Lower lobe of right lung (tissue), 2 donors: ENCODE results near the gene C1QTNF9. TPM values are rescaled to one million over a fixed set of nuclear protein-coding genes. Genes with fewer than 3 reads are reported as not detected.
"Not testable (repeated sequence)": the region's sequence is repeated elsewhere in the genome, so short reads cannot be mapped to it uniquely, and the experiment has no call there.

ENCODE experiments used
- ATAC-seq, 2 donors: fragments of 200-7000 bp; cut with Tn5 transposase; one replicate each; pipeline ENCODE4 v1.9.1; 2020 to 2022; ENCODE audit warnings: mild to moderate bottlenecking in 2 of 2, moderate library complexity in 2 of 2
- DNase-seq: peaks from one replicate; pipeline ENCODE4 v3.0.0-alpha.2; 2020
- H3K27ac ChIP-seq: fragments of 200-600 bp; one replicate; pipeline ENCODE4 v1.8.0; 2022
- H3K27me3 ChIP-seq: fragments of 200-600 bp; one replicate; pipeline ENCODE4 v1.8.0; 2022; ENCODE audit warnings: low read depth
- H3K36me3 ChIP-seq: fragments of 200-600 bp; one replicate; pipeline ENCODE4 v1.8.0; 2022; ENCODE audit warnings: mild to moderate bottlenecking
- H3K4me1 ChIP-seq: fragments of 200-600 bp; one replicate; pipeline ENCODE4 v1.8.0; 2022
- H3K4me3 ChIP-seq: fragments of 200-600 bp; one replicate; pipeline ENCODE4 v1.8.0; 2022; ENCODE audit warnings: mild to moderate bottlenecking
- H3K9me3 ChIP-seq: fragments of 200-600 bp; one replicate; pipeline ENCODE4 v1.8.0; 2022
- intact Hi-C: fragments of 100-400 bp; cut with DNase I; formaldehyde crosslinking; loops from one replicate; pipeline ENCODE4 v1.11.0; 2022
- long read RNA-seq: library from polyadenylated mRNA; unstranded; transcript quantifications from one replicate; pipeline ENCODE4 v2.0.0, GENCODE V29; 2021
- total RNA-seq: library from RNA; stranded (reverse); fragmentation: NEBNext Ultra II Directional; extraction: Animal tissue kit (Norgen Biotek cat#: 25700); gene quantifications from one replicate; pipeline ENCODE4 v1.2.1, GENCODE V29; 2021
- TF ChIP-seq, protein P1 (sequence below): fragments of 200-600 bp; IDR thresholded peaks from one replicate; pipeline ENCODE4 v1.8.0; 2022; ENCODE audit warnings: antibody characterized with exemption, mild to moderate bottlenecking
- donor health status: DM: no; HTN: yes; CAD: no; lungs with severe emphysema.

Gene C1QTNF9, protein sequence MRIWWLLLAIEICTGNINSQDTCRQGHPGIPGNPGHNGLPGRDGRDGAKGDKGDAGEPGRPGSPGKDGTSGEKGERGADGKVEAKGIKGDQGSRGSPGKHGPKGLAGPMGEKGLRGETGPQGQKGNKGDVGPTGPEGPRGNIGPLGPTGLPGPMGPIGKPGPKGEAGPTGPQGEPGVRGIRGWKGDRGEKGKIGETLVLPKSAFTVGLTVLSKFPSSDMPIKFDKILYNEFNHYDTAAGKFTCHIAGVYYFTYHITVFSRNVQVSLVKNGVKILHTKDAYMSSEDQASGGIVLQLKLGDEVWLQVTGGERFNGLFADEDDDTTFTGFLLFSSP
- not detected for total RNA-seq
- long read RNA-seq: 0 reads

DNA sequence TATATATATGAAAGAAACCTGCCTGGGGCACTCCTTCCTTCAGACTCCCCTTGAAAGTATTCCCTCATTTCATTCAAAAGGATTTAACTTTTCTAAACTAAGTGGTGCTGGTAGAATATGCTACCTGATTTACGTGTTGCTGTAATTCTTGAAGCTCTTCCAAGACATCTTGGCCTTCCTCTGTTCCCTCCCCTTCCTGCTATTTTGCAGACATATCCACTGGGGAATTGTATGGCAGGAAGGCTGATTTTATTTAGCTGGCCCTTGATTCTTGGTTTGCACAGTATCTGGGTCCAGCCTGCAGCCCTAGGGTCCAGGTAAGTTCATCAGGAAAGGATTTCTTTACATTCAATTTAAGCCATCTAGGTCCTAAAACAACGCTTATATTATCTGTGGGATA lies at the start of gene C1QTNF9:
TSS of gene C1QTNF9 (plus strand) at position 281 of the 400 bp plus-strand sequence. CDS start 6,424 bp downstream, outside the sequence.
- intact Hi-C loops, H3K27me3 ChIP-seq, H3K27ac ChIP-seq, ATAC-seq, DNase-seq, H3K9me3 ChIP-seq, H3K4me3 ChIP-seq: not testable (repeated sequence)
- Histone ChIP-seq H3K36me3 (peaks cover 13% of the 10 kb centered on the region), H3K4me1 (peaks cover 23% of the 10 kb centered on the region)

DNA sequence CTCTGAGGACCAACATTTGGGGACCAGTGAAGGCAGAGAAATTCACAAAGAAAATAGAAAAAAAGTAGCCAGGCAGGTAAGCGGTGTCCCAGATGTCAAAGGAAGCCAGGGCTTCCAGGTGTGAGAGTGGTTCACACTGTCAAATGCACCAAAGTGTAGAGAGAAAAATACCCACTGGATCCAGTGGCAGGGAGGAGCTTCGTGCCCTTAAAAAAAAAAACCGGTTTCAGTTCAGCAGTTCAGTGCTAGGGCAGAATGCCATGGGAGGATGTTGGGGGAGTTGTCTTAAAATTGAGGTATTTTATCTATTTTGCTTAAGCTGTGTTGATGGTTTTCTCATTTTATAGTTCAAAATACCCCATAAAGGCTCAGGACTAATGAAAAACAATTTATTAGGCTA lies 47.8 kb upstream of the C1QTNF9 start:
- no peak for DNase-seq
- H3K9me3 ChIP-seq: no peaks in the 10 kb centered on the region
- ATAC-seq: no peak
- TF ChIP-seq, protein P1, sequence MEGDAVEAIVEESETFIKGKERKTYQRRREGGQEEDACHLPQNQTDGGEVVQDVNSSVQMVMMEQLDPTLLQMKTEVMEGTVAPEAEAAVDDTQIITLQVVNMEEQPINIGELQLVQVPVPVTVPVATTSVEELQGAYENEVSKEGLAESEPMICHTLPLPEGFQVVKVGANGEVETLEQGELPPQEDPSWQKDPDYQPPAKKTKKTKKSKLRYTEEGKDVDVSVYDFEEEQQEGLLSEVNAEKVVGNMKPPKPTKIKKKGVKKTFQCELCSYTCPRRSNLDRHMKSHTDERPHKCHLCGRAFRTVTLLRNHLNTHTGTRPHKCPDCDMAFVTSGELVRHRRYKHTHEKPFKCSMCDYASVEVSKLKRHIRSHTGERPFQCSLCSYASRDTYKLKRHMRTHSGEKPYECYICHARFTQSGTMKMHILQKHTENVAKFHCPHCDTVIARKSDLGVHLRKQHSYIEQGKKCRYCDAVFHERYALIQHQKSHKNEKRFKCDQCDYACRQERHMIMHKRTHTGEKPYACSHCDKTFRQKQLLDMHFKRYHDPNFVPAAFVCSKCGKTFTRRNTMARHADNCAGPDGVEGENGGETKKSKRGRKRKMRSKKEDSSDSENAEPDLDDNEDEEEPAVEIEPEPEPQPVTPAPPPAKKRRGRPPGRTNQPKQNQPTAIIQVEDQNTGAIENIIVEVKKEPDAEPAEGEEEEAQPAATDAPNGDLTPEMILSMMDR: no peak
- H3K36me3 ChIP-seq: no peaks in the 10 kb centered on the region
- no peak overlapping the region for H3K4me3 ChIP-seq
- H3K27ac ChIP-seq: no peak overlapping the region
- intact Hi-C loops: no loop called here
- H3K4me1 ChIP-seq: peaks cover 25% of the 10 kb centered on the region
- no peaks in the 10 kb centered on the region for H3K27me3 ChIP-seq

DNA sequence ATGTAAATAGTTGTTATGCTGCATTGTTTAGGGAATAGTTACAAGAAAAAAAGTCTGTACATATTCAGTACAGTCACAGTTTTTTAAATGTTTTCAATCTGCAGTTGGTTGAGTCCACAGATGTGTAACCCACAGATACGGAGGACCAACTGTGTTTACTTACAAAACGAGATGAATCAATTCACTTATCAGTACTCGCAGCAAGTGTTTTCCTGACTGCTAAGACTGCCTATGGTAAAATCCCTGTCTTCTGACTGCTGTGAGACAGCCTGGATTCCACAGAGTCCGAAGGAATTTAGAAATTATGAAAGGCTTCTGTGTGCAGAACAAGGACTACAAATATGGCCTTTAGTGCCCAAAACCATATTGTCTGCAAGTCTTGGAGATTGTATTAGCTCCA lies 45.7 kb upstream of the C1QTNF9 start:
- DNase-seq: no peak
- Histone ChIP-seq H3K36me3 (no peaks in the 10 kb centered on the region), H3K27ac (no peak overlapping the region), H3K27me3 (no peaks in the 10 kb centered on the region), H3K4me1 (peaks cover 42% of the 10 kb centered on the region), H3K9me3 (no peaks in the 10 kb centered on the region), H3K4me3 (no peak overlapping the region)
- no peak for ATAC-seq
- TF ChIP-seq, protein P1: no peak
- intact Hi-C loops: no loop called here

DNA sequence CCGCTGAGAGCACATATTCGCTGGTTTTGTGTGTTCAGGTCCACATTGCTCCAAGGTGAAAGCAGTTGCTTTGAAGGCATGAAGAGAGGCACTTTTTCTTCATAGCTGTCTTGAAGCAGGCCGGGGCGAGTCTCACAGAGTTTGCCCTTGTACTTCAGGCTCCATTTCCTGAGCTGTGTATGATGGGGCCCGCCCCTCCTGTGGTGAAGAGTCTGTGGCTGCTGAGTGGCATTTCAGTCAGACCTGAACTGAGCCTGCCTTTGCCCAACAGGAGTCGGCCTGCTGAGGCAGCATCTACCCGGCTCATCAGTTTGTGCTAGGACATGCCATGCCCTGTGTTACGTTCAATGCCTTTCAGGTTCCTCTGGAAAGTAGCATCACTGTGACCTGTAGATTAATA lies 44.4 kb upstream of the C1QTNF9 start:
- H3K27me3 ChIP-seq: no peaks in the 10 kb centered on the region
- ATAC-seq (peak; percentile 91 to 93), DNase-seq (peak; percentile 75)
- no peaks in the 10 kb centered on the region for H3K36me3 ChIP-seq
- peaks cover 45% of the 10 kb centered on the region for H3K4me1 ChIP-seq
- peak overlapping the region; percentile 28 for H3K27ac ChIP-seq
- no peak overlapping the region for H3K4me3 ChIP-seq
- no peaks in the 10 kb centered on the region for H3K9me3 ChIP-seq
- TF ChIP-seq, protein P1: no peak
- intact Hi-C loops: no loop called here

DNA sequence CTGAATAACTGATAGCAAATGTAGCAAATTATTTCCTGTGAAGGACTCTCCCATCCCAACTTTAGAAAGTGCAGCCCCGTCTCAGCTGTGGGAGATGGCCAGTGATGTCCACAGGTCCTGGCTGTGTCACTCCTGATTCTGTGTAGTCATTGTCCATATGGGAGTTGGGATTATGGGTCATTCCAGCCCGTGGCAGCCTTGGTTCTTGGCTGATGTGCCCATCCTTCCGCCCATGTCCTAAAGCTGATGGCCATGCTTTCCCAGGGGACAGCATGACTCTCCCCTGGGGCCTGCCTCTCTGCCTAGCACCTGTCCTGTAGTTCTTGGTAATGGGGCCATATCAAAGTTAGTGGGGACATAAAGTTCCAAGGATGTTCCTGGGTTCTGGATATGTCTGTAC lies 43.9 kb upstream of the C1QTNF9 start:
- H3K36me3 ChIP-seq: no peaks in the 10 kb centered on the region
- no peak for ATAC-seq
- no peaks in the 10 kb centered on the region for H3K9me3 ChIP-seq
- intact Hi-C loops: no loop called here
- H3K27me3 ChIP-seq: no peaks in the 10 kb centered on the region
- H3K4me3 ChIP-seq: no peak overlapping the region
- no peak for DNase-seq
- H3K27ac ChIP-seq: peak overlapping the region; percentile 28
- peaks cover 50% of the 10 kb centered on the region for H3K4me1 ChIP-seq
- TF ChIP-seq, protein P1: no peak

DNA sequence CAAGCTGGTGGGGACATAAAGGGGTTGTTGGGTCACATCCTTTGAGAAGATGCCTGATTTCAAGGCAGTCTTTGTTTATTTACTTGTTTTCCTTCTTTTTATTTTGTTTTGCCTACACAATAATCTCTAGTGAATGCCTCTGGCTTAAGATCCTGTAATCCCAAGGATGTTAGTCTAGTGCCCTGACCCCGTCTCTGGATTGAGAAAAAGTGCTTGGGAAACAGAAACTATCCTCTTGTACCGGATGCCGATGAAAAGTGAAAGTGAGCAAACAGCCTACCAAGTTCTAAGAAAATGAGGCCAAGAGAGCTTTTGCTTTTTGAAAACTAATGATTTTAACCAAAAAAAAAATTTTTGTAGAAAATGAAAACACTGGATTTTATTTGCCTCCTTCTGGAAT lies 42.1 kb upstream of the C1QTNF9 start:
- DNase-seq: no peak

More for the DNA sequence above, 42.1 kb upstream of the C1QTNF9 start:
- H3K4me1 ChIP-seq: peaks cover 67% of the 10 kb centered on the region
- intact Hi-C loops: no loop called here
- no peaks in the 10 kb centered on the region for H3K9me3 ChIP-seq
- H3K36me3 ChIP-seq: no peaks in the 10 kb centered on the region
- ATAC-seq: no peak
- TF ChIP-seq, protein P1: no peak
- H3K27me3 ChIP-seq: no peaks in the 10 kb centered on the region
- H3K4me3 ChIP-seq: peak overlapping the region; percentile 27
- H3K27ac ChIP-seq: peak overlapping the region; percentile 66
